NCI-H2107 (cell line): ENCODE measurements around the gene NCK2.

ENCODE experiments used
- DNase-seq: peaks from one replicate; lab custom pipeline; 2025; lab: John Stamatoyannopoulos, UW

Gene NCK2

GRCh38 chr2:105813405-105813804 lies 68.7 kb downstream of the NCK2 start:
- DNase-seq, result no peak

DNA sequence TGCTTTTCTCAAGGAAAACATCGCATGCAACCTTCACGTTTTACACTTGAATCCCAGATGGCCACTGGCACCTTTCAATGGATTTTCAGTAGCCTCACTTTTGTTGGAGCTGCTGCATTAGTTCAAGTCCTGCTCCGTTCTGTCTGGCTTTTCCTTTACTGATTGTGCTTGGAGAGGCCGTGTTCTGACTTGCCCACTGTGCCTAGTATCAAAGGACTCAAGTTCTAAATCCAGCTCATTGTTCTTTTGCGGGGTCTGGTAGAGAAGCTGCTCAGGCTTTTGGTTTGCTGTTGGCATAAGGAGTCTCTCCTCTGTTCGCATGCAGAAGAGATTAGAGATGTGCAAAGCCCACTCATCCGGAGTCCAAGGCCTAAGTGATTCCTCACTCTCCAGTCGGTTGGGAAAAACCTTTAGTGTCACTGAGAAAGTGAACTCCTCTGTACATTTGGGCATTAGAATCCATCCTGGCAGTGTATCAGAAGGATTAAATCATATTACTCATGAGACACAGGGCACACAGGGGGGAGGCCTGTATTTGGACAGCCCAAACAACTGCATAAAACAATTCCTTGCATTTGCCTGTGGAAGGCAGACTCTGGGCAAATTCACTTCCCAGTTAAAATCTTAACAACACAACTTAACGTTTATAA lies 69.7 kb downstream of the NCK2 start:
- DNase-seq, result no peak

DNA sequence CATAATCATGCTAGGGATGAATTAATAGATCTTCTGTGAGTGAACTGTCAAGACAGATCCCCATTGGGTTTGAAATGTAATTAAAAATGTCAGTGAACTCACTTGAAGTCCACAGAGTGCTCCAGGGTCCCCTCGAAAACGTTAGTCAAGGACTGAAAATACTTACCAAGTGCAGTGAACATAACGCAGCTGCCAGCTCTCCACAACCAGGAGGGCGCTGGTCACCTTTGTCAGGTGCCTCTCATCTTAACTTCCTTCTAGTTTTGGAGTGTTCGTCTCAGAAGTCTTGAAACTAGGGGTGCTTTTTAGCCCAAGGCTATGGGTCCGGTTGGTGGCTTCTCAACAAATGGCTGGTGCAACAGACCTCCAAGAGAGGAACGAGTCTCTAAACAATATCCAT lies 70.7 kb downstream of the NCK2 start:
- DNase-seq, result no peak

- DNase-seq, result no peak
These were observed 75.4 kb downstream of the NCK2 start for GRCh38 chr2:105820151-105820550.

DNA sequence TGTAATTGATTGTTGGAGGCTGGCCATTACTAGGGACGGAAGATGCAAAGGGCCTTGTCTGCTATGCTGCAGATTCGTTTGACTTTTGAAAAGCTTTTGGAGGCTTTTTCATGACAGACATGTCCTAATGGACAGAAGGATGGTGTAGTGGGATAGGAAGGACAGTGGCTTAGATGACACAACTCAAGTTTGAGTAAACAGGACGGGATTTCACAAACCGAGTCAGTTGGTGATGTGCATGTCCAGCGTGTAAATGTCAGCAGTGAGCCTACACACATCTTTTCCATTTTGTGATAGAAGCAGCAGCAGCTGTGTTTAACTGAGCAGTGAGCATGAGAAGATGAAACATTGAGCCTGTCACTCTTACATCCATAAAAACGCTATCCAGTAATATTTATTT lies 76.0 kb downstream of the NCK2 start:
- no peak for DNase-seq

DNA sequence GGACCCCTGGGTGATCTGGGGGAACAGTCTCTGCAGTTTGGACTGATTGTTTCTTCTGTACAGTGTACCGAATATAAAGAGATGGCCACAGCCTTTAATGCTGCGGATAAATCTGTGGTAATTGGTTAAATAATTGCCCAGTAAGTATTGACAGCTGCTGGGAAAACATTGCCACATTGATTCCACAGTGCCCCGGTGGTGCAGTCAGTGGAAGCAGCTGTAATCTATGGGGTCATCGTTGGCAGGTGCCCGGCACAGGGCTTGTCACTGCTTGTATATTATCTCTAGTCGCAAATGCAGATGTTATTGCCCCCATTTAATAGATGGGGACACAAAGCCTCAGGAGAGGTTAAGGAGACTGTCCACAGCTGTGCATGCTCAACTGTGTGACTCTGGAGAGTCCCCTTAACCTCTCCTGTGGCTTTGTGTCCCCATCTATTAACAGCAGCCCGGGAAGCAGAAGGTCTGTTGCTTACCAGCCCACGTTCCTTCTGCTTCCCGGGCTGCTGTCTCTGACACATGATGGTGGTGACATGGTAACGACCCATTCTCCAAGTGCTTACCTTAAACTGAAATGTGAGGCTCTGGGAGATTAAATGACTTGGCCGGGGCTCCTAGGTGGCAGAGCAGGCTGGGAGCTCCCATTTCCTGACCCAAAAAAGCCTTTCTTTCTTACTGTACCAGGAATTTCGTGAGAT lies 76.9 kb downstream of the NCK2 start:
- no peak for DNase-seq

DNA sequence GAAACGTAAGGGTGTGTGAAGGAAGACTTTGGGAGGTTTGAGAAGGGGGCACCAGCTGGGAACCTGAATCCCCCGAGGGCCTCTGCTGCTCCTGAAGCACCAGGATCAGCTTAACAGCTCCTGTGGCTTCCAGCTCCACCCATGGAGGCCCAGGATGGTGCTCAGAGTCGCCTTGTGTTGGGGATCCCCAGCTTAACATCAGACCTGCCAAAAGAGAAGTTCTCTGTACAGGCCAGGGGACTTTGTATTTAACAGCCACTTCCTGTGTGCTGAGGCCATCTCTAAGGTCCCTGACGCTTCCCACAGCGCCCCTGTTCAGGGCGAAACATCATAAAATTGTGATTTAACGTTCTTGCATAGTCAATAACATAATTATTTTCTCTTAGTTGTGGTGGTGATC lies 77.5 kb downstream of the NCK2 start:
- no peak for DNase-seq

DNA sequence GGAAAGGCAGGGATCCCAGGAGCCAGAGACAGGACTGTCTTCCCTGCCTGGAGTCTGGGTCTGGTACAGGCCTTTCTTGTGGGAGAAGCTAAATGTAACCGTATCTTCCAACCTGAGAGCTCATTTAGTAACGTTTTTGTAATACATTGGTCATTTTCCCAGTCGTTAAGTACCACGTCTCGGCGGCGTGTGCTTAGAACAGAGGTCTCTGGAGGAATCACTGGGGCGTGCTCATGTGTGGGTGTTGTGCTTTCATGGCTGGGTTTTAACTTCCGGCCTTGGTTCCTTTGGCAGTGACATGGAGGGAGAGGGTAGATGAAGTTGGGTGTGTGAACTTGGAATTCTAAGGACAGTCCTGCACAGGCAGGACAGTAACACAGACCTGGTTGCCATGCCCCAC lies 79.7 kb downstream of the NCK2 start:
- DNase-seq, result no peak

GRCh38 chr2:105827351-105828096 lies 82.8 kb downstream of the NCK2 start:
- no peak for DNase-seq

GRCh38 chr2:105828558-105828957 lies 83.8 kb downstream of the NCK2 start:
- DNase-seq, result no peak

DNA sequence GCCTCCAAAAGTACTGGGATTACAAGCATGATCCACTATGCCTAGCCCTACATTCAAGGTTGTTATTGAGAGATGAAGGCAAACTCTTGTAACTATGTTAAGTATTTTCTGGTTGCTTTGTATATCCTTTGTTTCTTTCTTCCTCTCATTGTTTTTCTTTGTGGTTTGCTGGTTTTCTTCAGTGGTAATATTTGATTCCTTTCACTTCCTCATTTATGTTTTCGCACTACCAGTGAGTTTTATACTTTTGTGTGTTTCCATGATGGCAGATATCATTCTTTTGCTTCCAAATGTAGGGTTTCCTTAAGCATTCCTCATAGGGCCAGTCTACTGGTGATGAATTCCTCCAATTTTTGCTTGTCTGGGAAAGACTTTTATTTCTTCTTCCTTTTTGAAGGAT lies 90.2 kb downstream of the NCK2 start:
- DNase-seq, result no peak

DNA sequence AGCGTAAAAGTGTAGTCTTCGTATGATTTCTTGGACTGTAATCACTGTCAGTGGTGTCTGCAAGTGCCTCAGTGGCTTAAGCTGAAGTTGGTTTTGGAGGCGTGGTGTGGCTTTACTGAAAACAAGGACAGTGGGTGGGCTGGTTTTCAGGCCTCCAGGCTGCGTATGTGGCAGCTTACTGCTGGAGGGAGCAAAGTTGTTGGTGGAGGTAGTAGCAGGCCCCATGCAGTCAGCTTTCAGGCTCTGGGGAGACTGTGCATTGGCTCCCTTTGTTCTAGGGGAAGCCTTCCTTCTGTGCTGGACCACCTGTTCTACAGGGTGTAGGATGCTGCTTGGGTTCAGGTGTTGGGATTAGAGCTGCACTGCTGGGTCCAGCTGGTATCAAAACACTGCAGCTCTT lies 91.6 kb downstream of the NCK2 start:
- DNase-seq, result no peak

DNA sequence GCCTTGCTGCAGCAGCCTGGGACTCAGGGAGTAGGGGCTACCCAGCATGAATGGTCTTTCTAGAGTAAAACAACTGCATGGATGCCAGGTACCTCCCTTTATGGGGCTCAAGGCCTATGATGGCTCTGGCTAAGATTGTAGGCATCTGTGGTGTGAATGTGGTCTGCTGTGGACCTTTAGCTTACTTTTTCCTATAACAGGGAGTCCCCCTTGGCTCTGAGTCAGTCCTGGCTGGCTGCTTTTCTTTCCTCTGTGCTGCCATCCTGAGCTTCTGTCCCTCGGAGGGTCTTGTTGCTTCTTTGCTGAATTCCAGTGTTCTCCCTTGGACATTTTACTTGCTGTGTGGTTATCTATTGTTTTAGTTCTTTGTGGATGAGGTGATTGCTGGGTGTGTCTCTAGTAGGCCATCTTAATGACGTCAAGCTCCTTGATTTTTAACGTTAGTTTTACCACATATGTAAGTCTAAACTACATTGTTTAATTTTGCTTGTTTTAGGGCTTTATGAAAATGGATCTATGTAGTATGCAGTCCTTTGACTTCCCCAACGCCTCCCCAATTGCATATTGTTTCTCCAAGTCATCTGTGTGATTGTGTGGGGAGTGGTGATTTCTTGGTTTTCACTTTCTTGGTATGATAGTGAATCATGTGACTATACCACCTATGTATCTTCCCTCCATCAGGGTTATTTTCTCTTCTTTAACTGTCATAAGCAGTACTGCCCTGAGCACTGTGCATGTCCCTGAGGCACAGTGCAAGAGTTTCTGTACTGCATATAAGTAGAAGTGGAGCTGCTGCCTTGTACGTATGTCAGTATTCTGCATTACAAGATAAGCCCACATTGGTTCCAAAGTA lies 92.4 kb downstream of the NCK2 start:
- no peak for DNase-seq

- DNase-seq, result no peak
These were observed 95.1 kb downstream of the NCK2 start for GRCh38 chr2:105839793-105840192.

DNA sequence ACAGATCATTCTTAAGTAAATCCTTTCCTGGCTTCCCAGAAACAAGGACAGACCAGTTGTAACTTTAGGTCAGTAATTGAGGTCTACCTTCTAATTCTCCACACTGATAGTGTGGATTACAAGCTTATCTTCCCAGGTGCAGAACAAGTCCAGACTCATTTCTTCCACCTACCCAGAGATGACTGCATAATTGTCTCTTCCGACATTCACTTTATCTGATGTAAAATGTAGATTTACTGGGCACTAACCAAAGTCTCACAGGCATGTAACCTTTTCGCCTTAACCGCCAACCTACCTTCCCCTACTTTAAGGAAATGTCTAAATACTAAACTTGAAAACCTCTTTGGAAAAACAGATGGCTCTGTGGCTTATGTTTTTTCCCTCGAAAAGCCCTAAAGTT lies 96.2 kb downstream of the NCK2 start:
- DNase-seq, result no peak

DNA sequence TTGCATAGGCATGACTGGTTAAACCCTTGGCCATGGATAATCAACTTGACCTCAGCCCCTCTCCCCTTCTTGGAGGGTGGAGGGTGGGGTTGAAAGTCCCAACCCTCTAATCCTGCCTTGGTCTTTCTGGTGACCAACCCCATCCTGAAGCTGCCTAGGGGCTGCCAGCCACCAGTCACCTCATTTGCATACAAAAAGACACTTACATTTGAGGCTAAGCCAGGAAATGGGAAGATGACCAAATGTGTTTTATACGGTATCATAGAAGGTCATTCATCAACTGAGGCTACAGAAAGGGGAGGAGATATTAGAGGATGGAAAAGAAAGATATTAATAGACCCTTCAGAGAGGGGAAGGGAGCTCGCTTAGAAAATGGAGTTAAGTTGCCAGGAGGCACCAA lies 96.8 kb downstream of the NCK2 start:
- no peak for DNase-seq

DNA sequence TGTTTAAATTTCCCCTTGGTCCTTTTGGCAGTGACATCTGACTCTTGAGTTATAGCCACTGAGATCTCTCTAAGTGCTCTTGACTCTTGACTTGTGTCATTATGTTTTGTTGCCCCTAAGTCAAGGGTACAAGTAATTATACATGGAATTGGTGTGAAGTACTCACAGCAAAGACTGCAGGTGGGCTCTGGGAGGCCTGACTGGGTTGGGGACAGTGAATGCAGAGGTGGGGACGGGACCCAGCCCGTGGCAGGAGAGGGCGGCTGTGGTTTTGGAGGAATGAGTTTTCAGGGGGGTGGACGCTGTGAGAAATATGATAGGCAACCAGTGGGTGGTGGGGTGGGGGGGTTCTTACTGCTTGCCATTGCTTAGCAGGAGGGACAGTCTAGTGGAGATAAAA lies 97.8 kb downstream of the NCK2 start:
- DNase-seq, result no peak

- no peak for DNase-seq
These were observed 99.0 kb downstream of the NCK2 start for GRCh38 chr2:105843476-105844374.

DNA sequence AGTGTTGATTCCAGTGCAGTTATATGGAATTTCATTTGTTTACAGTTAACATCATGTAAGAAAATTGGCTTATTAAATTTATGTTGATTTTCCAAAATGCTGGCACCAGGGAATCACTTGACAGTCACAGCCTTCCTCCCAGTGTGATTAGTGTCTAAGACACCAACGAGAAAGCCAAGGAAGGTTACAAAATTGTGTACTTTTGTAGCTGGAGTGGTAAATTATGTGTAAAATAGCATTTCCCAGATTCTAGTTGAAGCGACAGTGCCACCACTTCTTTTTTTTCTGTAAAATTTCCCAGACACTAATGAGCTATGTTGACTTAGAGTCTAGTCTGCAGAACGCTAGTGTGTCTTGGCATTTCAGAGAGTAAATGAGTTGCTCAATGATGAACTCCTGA lies 101.3 kb downstream of the NCK2 start:
- no peak for DNase-seq

DNA sequence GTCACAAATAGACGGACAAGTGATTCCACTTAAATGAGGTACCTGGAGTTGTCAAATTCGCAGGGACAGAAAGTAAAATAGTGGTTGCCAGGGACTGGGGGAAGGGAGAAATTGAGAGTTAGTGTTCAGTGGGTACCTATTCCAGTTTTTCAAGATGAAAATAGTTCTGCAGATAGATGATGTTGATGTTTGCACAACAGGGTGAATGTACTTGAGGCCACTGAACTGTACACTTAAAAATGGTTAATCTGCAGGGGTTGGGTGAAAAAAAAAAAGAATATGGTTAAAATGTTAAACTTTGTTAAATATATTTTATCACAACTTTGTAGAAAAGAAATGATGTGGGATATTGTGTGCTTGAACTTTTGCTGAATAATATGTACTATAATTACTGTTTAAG lies 102.3 kb downstream of the NCK2 start:
- no peak for DNase-seq

- no peak for DNase-seq
These were observed 103.7 kb downstream of the NCK2 start for GRCh38 chr2:105848367-105848766.
